HL-60/S4 treated with retinoic acid at 250 ng/mL for 4 days and 3 days (cell line): ENCODE measurements around the gene PRMT2.

Source experiments
- in situ Hi-C: fragments of 300-500 bp; cut with MboI; formaldehyde crosslinking; loops from 2 replicates; pipeline ENCODE4 v1.7.0; 2022; ENCODE audit warnings: low sequenced_read_pairs

PRMT2 gene

GRCh38 chr21:46639489-46640386, 4.3 kb downstream of the PRMT2 start:
- in situ Hi-C loops, result no loop called here

- in situ Hi-C loops, result no loop called here
Observed at GRCh38 chr21:46641656-46642055, 6.2 kb downstream of the PRMT2 start.

- in situ Hi-C loops, result no loop called here
Observed at GRCh38 chr21:46643379-46644177, 8.1 kb downstream of the PRMT2 start.

GRCh38 chr21:46645840-46646239, 10.4 kb downstream of the PRMT2 start:
- in situ Hi-C loops, result no loop called here

- in situ Hi-C loops, result no loop called here
Observed at GRCh38 chr21:46646541-46647154, 11.2 kb downstream of the PRMT2 start.

GRCh38 chr21:46648539-46648938, 13.1 kb downstream of the PRMT2 start:
- in situ Hi-C loops, result no loop called here

- in situ Hi-C loops, result no loop called here
Observed at GRCh38 chr21:46649356-46649755, 13.9 kb downstream of the PRMT2 start.

GRCh38 chr21:46650476-46651098, 15.1 kb downstream of the PRMT2 start:
- in situ Hi-C loops, result no loop called here

- in situ Hi-C loops, result no loop called here
Observed at GRCh38 chr21:46651121-46651520, 15.6 kb downstream of the PRMT2 start.

GRCh38 chr21:46655230-46655629, 19.8 kb downstream of the PRMT2 start:
- in situ Hi-C loops, result no loop called here

GRCh38 chr21:46656820-46657219, 21.3 kb downstream of the PRMT2 start:
- in situ Hi-C loops, result no loop called here

- in situ Hi-C loops, result no loop called here
Observed at GRCh38 chr21:46660505-46660904, 25.0 kb downstream of the PRMT2 start.

GRCh38 chr21:46661211-46661625, 25.7 kb downstream of the PRMT2 start:
- in situ Hi-C loops, result no loop called here

GRCh38 chr21:46661642-46662366, 26.3 kb downstream of the PRMT2 start:
- in situ Hi-C loops, result no loop called here

- in situ Hi-C loops, result no loop called here
Observed at GRCh38 chr21:46662367-46662654, 26.8 kb downstream of the PRMT2 start.

GRCh38 chr21:46662765-46663500, 27.5 kb downstream of the PRMT2 start:
- in situ Hi-C loops, result no loop called here

GRCh38 chr21:46663754-46664153, 28.3 kb downstream of the PRMT2 start:
- in situ Hi-C loops, result no loop called here

GRCh38 chr21:46664316-46664995, 29.0 kb downstream of the PRMT2 start:
- in situ Hi-C loops, result no loop called here

- in situ Hi-C loops, result no loop called here
Observed at GRCh38 chr21:46665566-46665965, 30.1 kb downstream of the PRMT2 start.
